Measurements from ENCODE around the gene PRPF8. TPM values are rescaled to one million over a fixed set of nuclear protein-coding genes. Genes with fewer than 3 reads are reported as not detected.

Gene PRPF8
- total RNA-seq, 1 donor from 2014 or later, result 321 TPM

DNA sequence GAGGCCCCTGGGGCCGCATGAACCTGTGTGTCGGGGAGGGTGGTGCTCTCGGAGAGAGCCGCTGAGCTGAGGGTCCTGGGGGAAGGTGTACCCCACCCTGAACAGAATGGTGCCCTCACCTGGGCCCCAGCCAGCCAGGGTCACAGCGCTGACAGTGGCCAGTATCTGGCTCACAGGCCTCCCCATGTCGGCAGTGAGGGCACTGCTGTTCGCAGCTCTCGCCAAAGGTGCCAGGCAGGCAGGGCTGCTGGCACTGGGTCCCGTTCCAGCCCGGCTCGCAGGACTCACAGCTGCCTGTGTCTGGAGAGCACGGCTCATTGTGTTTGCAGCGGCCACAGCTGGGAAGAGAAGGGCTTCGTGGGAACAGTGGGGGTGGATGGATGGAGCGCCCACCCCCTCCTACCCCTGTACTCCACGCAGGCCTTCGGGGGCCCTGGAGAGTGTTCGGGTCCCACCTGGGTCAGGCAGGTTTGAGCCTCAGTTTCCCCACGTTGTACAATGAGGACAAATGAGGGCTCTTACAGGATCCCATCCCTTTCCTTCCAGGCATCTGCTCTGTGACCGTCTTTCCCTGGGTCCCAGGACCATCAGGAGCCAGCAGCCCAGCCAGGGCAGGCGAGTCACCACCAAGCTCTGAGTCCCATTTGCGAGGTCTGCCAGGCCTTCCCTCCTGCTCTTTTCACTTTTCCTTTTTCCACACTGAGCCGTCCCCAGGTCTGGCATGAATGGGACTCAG, 44.2 kb downstream of the PRPF8 start:
- Mint-ChIP-seq H3K27ac (no peak overlapping the region), H3K27me3 (peaks cover 15% of the 10 kb centered on the region), H3K4me3 (no peak overlapping the region), H3K4me1 (ENCODE audit: unreplicated experiment) (peaks cover 17% of the 10 kb centered on the region), H3K9me3 (no peaks in the 10 kb centered on the region), H3K36me3 (no peaks in the 10 kb centered on the region)
- no peak for DNase-seq (ENCODE audit: extremely low spot score, unreplicated experiment)
- TF ChIP-seq, protein P1, sequence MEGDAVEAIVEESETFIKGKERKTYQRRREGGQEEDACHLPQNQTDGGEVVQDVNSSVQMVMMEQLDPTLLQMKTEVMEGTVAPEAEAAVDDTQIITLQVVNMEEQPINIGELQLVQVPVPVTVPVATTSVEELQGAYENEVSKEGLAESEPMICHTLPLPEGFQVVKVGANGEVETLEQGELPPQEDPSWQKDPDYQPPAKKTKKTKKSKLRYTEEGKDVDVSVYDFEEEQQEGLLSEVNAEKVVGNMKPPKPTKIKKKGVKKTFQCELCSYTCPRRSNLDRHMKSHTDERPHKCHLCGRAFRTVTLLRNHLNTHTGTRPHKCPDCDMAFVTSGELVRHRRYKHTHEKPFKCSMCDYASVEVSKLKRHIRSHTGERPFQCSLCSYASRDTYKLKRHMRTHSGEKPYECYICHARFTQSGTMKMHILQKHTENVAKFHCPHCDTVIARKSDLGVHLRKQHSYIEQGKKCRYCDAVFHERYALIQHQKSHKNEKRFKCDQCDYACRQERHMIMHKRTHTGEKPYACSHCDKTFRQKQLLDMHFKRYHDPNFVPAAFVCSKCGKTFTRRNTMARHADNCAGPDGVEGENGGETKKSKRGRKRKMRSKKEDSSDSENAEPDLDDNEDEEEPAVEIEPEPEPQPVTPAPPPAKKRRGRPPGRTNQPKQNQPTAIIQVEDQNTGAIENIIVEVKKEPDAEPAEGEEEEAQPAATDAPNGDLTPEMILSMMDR (conservative IDR thresholded peaks at IDR 0.05), result no peak

DNA sequence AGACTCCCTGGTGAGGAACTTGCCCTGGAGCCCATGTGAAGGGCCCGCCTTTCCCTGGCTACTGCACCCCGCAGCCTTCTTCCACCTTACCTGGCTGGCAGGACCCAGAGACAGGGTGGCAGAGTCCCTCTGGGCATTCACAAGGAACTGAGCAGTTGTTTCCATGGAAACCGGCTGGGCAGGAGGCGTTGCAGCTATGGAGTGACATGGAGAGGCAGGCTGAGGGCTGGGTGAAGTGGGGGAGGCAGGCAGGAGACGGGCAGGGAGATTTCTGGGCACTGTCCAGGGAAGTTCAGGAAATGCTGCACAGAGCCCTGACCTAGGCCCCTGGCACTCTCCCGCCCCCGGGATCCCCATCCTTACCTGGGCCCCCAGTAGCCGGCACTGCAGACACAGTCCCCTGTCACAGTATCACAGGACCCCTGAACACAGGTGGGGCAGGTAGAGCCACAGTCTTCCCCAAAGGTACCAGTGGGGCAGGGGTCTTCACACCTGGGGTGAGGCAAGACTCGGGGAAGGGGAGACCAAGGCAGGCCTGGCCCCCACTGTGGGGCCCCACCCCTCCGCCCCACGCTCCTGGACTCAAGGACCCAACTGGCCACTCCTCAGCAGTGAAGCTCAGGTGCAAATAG, 45.0 kb downstream of the PRPF8 start:
- H3K4me3 Mint-ChIP-seq, result no peak overlapping the region
- DNase-seq (ENCODE audit: extremely low spot score, unreplicated experiment), result no peak
- H3K27me3 Mint-ChIP-seq, result peaks cover 15% of the 10 kb centered on the region
- H3K9me3 Mint-ChIP-seq, result no peaks in the 10 kb centered on the region
- no peak overlapping the region for H3K27ac Mint-ChIP-seq
- peaks cover 17% of the 10 kb centered on the region for H3K4me1 Mint-ChIP-seq (ENCODE audit: unreplicated experiment)
- no peaks in the 10 kb centered on the region for H3K36me3 Mint-ChIP-seq
- TF ChIP-seq, protein P1 (conservative IDR thresholded peaks at IDR 0.05), result no peak

DNA sequence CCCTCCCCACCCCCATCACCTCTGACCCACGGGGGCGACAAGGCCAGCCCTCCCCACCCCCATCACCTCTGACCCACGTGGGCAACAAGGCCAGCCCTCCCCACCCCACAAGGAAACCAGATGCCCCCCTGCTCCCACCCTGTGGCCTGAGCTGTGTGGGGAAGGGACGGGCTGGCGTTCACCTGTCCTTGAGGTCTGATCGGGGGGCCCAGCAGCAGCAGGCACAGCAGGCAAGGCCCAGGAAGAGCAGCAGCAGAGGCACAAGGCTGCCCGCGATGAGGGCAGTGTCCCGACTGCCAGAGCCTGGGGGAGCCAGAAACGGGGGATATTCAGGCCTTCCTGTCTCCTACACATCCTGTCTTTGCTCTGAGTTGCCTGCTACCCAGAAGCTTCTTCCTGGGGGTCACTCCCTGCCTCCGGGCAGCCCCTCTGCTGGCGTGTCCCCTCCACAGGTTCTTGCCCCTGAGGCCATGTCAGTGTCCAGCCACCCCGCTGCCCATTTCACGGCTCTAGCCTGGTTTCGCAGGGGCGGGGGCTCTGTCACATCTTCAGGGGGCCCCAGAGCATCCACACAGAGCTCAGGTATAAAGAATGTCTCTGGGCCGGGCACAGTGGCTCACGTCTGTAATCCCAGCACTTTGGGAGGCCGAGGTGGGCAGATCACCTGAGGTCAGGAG, 45.9 kb downstream of the PRPF8 start:
- peaks cover 7% of the 10 kb centered on the region for H3K27me3 Mint-ChIP-seq
- no peak overlapping the region for H3K4me3 Mint-ChIP-seq
- no peaks in the 10 kb centered on the region for H3K9me3 Mint-ChIP-seq
- no peak for DNase-seq (ENCODE audit: extremely low spot score, unreplicated experiment)
- no peaks in the 10 kb centered on the region for H3K36me3 Mint-ChIP-seq
- H3K4me1 Mint-ChIP-seq (ENCODE audit: unreplicated experiment), result peaks cover 11% of the 10 kb centered on the region
- H3K27ac Mint-ChIP-seq, result no peak overlapping the region
- TF ChIP-seq, protein P1 (conservative IDR thresholded peaks at IDR 0.05), result no peak

DNA sequence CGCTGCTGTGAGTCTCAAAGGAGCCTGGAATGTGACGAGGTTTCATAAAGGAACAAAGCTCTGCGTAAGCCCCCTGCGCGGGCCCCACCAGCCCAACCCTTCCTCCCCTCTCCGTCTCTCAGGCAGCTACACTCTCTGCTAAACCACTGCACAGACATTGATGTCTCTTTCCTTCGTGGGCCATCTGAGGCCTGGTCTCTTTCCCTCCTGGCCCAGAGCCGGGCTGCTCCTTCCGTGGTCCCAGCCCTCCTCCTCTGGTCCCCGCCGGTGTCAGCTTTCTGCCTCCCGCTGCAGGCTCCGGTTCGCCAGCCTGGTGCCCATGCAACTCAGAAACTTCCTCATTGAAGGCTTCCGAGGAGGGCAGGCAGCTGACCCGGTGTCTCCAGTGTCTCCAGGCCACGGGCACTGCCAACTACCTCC, 46.5 kb downstream of the PRPF8 start:
- no peaks in the 10 kb centered on the region for H3K36me3 Mint-ChIP-seq
- peaks cover 11% of the 10 kb centered on the region for H3K4me1 Mint-ChIP-seq (ENCODE audit: unreplicated experiment)
- TF ChIP-seq, protein P1 (conservative IDR thresholded peaks at IDR 0.05), result no peak
- no peak for DNase-seq (ENCODE audit: extremely low spot score, unreplicated experiment)
- no peaks in the 10 kb centered on the region for H3K9me3 Mint-ChIP-seq
- H3K4me3 Mint-ChIP-seq, result no peak overlapping the region
- H3K27me3 Mint-ChIP-seq, result peaks cover 7% of the 10 kb centered on the region
- H3K27ac Mint-ChIP-seq, result peak overlapping the region; percentile 31

GRCh38 chr17:1636732-1637285, 47.9 kb downstream of the PRPF8 start:
- H3K36me3 Mint-ChIP-seq, result no peaks in the 10 kb centered on the region
- TF ChIP-seq, protein P1 (conservative IDR thresholded peaks at IDR 0.05), result no peak
- H3K4me1 Mint-ChIP-seq (ENCODE audit: unreplicated experiment), result peaks cover 11% of the 10 kb centered on the region
- no peak for DNase-seq (ENCODE audit: extremely low spot score, unreplicated experiment)
- H3K27ac Mint-ChIP-seq, result no peak overlapping the region
- peaks cover 6% of the 10 kb centered on the region for H3K27me3 Mint-ChIP-seq
- no peaks in the 10 kb centered on the region for H3K9me3 Mint-ChIP-seq
- no peak overlapping the region for H3K4me3 Mint-ChIP-seq

All from type B pancreatic cell (in vitro differentiated cells).